Sigmoid colon (tissue), 7 donors: ENCODE results near the gene NUP133. TPM values are rescaled to one million over a fixed set of nuclear protein-coding genes. Genes with fewer than 3 reads are reported as not detected.

Experiments used
- DNase-seq: peaks from one replicate; pipeline ENCODE4 v3.0.0-alpha.2; 2019
- H3K27ac ChIP-seq, 4 donors: fragments of 200-600 bp; sonication (generic); one replicate each; pipeline ENCODE4 v1.5.1; 2016 to 2019; ENCODE audit warnings: mild to moderate bottlenecking in 1 of 4
- H3K27me3 ChIP-seq, 3 donors: fragments of 200-600 bp; sonication (generic); one replicate each; pipeline ENCODE4 v1.5.1; 2019; ENCODE audit warnings: mild to moderate bottlenecking in 1 of 3
- H3K36me3 ChIP-seq, 4 donors: fragments of 200-600 bp; sonication (generic); one replicate each; pipeline ENCODE4 v1.5.1; 2016 to 2019
- H3K4me1 ChIP-seq, 4 donors: fragments of 200-600 bp; sonication (generic); one replicate each; pipeline ENCODE4 v1.5.1; 2017 to 2019
- H3K4me3 ChIP-seq, 4 donors: fragments of 200-600 bp; sonication (generic); one replicate each; pipeline ENCODE4 v1.5.1; 2017 to 2019; ENCODE audit warnings: mild to moderate bottlenecking in 2 of 4, moderate library complexity in 1 of 4
- H3K9me3 ChIP-seq, 4 donors: fragments of 200-600 bp in 3 of 4; sonication (generic) in 3 of 4; one replicate each; pipeline versions ENCODE4 v1.5.1 to v1.6.1; 2013 to 2019
- EP300 ChIP-seq, 4 donors: sonication (generic); formaldehyde crosslinking; IDR thresholded peaks; one replicate each; pipeline ENCODE4 v1.6.1; 2017; ENCODE audit warnings: antibody characterized with exemption in 4 of 4
- POLR2A ChIP-seq, 2 donors: fragments of 450-650 bp; IDR thresholded peaks; one replicate each; pipeline ENCODE4 v1.6.1; 2016; ENCODE audit warnings: antibody characterized with exemption in 2 of 2, mild to moderate bottlenecking in 2 of 2, moderate library complexity in 2 of 2
- POLR2AphosphoS5 ChIP-seq, 4 donors: sonication (generic); formaldehyde crosslinking; IDR thresholded peaks; one replicate each; pipeline ENCODE4 v1.6.1; 2017; ENCODE audit warnings: antibody characterized with exemption in 4 of 4
- WGBS, 2 donors: extraction: QIAGEN DNeasy Blood & Tissue Kit; methylation state at CpG; one replicate each; pipeline ENCODE4 v1.1.7; 2013; 5-methylcytosine and 5-hydroxymethylcytosine counted together
- intact Hi-C: fragments of 100-400 bp; cut with DNase I; formaldehyde crosslinking; loops from one replicate; pipeline ENCODE4 v1.15.1; 2023
- polyA plus RNA-seq, 3 donors: library from polyadenylated mRNA; stranded (reverse); fragments of 200-250 nt; gene quantifications; one replicate each; pipeline ENCODE4 v1.2.3, GENCODE V29; 2013
- total RNA-seq, 4 donors: library from RNA; depleted of rRNA; stranded (reverse); fragments of >200 nt; gene quantifications; one replicate each; pipeline ENCODE4 v1.1.0, GENCODE V29; 2016
- TF ChIP-seq, protein P1 (sequence below), 4 experiments: fragments of 450-650 bp in 3 of 4; fragments of 200-600 bp in 1 of 4; IDR thresholded peaks; one replicate each; pipeline ENCODE4 v1.5.1; 2016 to 2019; ENCODE audit warnings: antibody characterized with exemption in 4 of 4, mild to moderate bottlenecking in 3 of 4, moderate library complexity in 2 of 4
- donor health status: healthy with polysubstance abuse.
- donor health status: Bipolar disorder and iron deficiency.
- donor health status: healthy.

Gene NUP133
- total and polyA plus RNA-seq, 7 donors: 4.8 to 31.7 (median 23.7) TPM

DNA sequence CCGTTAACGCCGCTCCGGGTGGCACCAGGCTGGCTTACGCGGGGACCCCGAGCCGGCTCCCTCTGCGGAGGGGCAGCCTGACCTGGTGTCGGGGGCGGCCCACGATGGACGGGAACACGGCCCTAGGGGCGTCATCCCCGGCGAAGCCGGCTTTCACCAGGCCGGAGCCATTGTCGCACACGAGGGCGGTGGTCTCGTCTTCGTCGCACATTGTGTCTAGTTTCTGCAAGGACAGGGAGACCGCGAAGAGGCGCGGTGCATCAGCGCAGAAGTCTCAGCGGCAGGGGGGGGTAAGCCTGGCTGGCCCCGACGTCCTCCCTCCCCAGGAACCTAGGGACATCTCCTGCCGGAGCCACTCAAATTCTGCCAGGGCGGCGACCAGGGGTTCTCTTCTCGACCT, 75.2 kb downstream of the NUP133 start:
- WGBS, 2 donors: 13 to 24% methylated on average over 37 of the region's 37 CpGs
- no peak overlapping the region for H3K4me3 ChIP-seq
- H3K27me3 ChIP-seq: peaks cover 51 to 77% (median 52%) of the 10 kb centered on the region in 3 donors
- H3K36me3 ChIP-seq: no peaks in the 10 kb centered on the region
- H3K27ac ChIP-seq: no peak overlapping the region
- intact Hi-C loops: no loop called here
- peaks cover 0 to 47% (median 43%) of the 10 kb centered on the region in 4 donors for H3K4me1 ChIP-seq
- no peak for TF ChIP-seq POLR2AphosphoS5 (IDR thresholded peaks at IDR 0.05)
- TF ChIP-seq, protein P1, sequence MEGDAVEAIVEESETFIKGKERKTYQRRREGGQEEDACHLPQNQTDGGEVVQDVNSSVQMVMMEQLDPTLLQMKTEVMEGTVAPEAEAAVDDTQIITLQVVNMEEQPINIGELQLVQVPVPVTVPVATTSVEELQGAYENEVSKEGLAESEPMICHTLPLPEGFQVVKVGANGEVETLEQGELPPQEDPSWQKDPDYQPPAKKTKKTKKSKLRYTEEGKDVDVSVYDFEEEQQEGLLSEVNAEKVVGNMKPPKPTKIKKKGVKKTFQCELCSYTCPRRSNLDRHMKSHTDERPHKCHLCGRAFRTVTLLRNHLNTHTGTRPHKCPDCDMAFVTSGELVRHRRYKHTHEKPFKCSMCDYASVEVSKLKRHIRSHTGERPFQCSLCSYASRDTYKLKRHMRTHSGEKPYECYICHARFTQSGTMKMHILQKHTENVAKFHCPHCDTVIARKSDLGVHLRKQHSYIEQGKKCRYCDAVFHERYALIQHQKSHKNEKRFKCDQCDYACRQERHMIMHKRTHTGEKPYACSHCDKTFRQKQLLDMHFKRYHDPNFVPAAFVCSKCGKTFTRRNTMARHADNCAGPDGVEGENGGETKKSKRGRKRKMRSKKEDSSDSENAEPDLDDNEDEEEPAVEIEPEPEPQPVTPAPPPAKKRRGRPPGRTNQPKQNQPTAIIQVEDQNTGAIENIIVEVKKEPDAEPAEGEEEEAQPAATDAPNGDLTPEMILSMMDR (IDR thresholded peaks at IDR 0.05): no peak
- no peak for TF ChIP-seq EP300 (IDR thresholded peaks at IDR 0.05)
- TF ChIP-seq POLR2A (IDR thresholded peaks at IDR 0.05): no peak
- no peaks in the 10 kb centered on the region for H3K9me3 ChIP-seq
- DNase-seq: no peak

DNA sequence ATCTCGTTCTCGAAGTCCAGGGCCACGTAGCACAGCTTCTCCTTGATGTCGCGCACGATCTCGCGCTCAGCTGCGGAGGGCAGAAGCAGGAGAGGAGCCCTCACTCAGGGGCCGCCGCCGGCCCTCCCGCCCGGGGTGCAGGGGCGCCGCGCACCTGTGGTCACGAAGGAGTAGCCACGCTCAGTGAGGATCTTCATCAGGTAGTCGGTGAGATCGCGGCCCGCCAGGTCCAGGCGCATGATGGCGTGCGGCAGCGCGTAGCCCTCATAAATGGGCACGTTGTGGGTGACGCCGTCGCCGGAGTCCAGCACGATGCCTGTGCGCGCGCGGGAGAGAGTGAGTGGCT, 76.1 kb downstream of the NUP133 start:
- no peak for DNase-seq
- Histone ChIP-seq H3K27ac (no peak overlapping the region), H3K4me3 (peak overlapping the region in 1 of 4 donors; percentile 21), H3K4me1 (peaks cover 0 to 47% (median 43%) of the 10 kb centered on the region in 4 donors), H3K36me3 (no peaks in the 10 kb centered on the region), H3K27me3 (peaks cover 51 to 84% (median 52%) of the 10 kb centered on the region in 3 donors), H3K9me3 (no peaks in the 10 kb centered on the region)
- TF ChIP-seq EP300 (IDR thresholded peaks at IDR 0.05) (no peak), POLR2A (IDR thresholded peaks at IDR 0.05) (no peak), POLR2AphosphoS5 (IDR thresholded peaks at IDR 0.05) (no peak)
- TF ChIP-seq, protein P1 (IDR thresholded peaks at IDR 0.05): no peak
- intact Hi-C loops: no loop called here
- WGBS, 2 donors: 9 to 24% methylated on average over 38 of the region's 38 CpGs

DNA sequence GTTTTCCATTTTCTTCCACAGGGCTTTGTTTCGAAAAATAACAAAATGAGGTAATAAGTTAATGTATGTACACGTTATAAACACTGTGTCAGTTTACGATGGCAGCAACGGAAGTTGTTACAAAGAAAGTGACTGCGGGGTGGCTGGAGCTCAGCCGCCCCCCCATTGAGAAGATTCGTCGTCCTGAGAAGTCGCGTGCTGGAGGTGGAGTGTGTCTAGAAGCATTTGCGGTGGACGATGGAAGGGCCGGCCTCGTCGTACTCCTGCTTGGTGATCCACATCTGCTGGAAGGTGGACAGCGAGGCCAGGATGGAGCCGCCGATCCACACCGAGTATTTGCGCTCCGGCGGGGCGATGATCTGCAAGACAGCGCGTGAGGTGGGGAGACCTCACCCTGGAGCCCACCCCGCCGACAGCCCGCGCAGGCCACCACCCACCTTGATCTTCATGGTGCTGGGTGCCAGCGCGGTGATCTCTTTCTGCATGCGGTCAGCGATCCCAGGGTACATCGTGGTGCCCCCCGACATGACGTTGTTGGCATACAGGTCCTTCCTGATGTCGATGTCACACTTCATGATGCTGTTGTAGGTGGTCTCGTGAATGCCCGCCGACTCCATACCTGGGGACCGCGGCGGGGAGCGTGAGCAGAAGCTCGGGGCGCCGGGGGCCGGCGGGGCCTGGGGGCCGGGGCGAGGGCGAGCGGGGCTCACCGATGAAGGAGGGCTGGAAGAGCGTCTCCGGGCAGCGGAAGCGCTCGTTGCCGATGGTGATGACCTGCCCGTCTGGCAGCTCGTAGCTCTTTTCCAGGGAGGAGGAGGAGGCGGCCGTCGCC, 76.6 kb downstream of the NUP133 start:
- 7 to 14% methylated on average over 65 of the region's 65 CpGs for WGBS, 2 donors
- Histone ChIP-seq H3K27me3 (peaks cover 51 to 86% (median 52%) of the 10 kb centered on the region in 3 donors), H3K9me3 (no peaks in the 10 kb centered on the region), H3K27ac (no peak overlapping the region), H3K4me3 (peak overlapping the region in 1 of 4 donors; percentile 21), H3K36me3 (no peaks in the 10 kb centered on the region), H3K4me1 (peaks cover 0 to 47% (median 43%) of the 10 kb centered on the region in 4 donors)
- DNase-seq: no peak
- TF ChIP-seq EP300 (IDR thresholded peaks at IDR 0.05): no peak
- no peak for TF ChIP-seq POLR2A (IDR thresholded peaks at IDR 0.05)
- TF ChIP-seq, protein P1 (IDR thresholded peaks at IDR 0.05): no peak
- no peak for TF ChIP-seq POLR2AphosphoS5 (IDR thresholded peaks at IDR 0.05)
- intact Hi-C loops: no loop called here

DNA sequence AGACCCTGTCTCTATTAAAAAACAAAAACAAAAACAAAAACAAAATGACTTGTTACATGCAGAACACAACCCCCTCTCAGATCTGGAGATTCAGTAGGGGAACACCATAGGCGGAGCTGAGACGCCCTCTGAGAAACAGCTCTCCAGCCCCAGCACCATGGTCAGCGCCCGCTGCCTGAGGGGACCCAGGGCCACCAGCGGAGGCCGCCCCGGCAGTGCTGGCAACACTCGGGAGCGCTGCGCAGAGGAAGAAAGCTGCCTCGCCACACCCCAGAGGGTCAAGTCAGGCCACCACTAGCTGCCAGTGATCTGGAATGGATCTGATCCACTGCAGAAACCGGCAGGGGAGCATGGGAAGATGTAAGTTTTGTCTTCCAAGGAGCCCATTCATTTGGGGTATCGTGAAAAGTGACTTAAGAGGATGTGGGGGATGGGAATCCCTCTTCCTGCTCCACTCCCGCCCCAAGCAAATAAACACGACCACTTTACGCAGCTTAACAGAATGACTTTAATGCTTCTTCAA, 77.3 kb downstream of the NUP133 start:
- peaks cover 51 to 93% (median 52%) of the 10 kb centered on the region in 3 donors for H3K27me3 ChIP-seq
- H3K4me3 ChIP-seq: no peak overlapping the region
- intact Hi-C loops: no loop called here
- H3K9me3 ChIP-seq: no peaks in the 10 kb centered on the region
- WGBS, 2 donors: 4 to 5% methylated on average over 16 of the region's 16 CpGs
- no peak for DNase-seq
- peaks cover 0 to 47% (median 43%) of the 10 kb centered on the region in 4 donors for H3K4me1 ChIP-seq
- TF ChIP-seq EP300 (IDR thresholded peaks at IDR 0.05): no peak
- no peak for TF ChIP-seq POLR2A (IDR thresholded peaks at IDR 0.05)
- TF ChIP-seq, protein P1 (IDR thresholded peaks at IDR 0.05): no peak
- no peak for TF ChIP-seq POLR2AphosphoS5 (IDR thresholded peaks at IDR 0.05)
- no peak overlapping the region for H3K27ac ChIP-seq
- H3K36me3 ChIP-seq: no peaks in the 10 kb centered on the region
